ENCODE data around the gene PLXDC2.

DNA sequence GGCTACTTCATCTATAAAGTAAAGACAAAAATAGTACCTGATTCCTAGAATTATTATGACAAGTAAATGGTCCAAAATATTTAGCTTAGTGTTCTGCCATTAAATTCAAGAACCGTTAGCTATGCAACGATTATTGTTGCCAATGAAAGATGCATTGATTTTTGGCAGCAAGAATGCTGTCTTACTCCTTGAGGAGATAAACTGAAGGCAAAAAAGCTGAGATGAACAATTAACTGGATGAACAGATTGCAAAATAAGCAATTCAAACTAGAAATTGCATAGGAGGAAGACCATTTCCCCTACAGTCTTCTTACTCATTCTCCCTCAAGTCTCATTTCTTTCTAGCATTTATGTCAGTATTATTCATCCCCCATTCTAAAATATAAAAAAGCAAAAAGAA lies 484.5 kb downstream of the PLXDC2 start:
- TF ChIP-seq, protein P1, sequence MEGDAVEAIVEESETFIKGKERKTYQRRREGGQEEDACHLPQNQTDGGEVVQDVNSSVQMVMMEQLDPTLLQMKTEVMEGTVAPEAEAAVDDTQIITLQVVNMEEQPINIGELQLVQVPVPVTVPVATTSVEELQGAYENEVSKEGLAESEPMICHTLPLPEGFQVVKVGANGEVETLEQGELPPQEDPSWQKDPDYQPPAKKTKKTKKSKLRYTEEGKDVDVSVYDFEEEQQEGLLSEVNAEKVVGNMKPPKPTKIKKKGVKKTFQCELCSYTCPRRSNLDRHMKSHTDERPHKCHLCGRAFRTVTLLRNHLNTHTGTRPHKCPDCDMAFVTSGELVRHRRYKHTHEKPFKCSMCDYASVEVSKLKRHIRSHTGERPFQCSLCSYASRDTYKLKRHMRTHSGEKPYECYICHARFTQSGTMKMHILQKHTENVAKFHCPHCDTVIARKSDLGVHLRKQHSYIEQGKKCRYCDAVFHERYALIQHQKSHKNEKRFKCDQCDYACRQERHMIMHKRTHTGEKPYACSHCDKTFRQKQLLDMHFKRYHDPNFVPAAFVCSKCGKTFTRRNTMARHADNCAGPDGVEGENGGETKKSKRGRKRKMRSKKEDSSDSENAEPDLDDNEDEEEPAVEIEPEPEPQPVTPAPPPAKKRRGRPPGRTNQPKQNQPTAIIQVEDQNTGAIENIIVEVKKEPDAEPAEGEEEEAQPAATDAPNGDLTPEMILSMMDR (IDR thresholded peaks at IDR 0.05) = no peak
- no peak for TF ChIP-seq POLR2AphosphoS5 (IDR thresholded peaks at IDR 0.05; ENCODE audit: low read depth, low read length)
- TF ChIP-seq, protein P2, sequence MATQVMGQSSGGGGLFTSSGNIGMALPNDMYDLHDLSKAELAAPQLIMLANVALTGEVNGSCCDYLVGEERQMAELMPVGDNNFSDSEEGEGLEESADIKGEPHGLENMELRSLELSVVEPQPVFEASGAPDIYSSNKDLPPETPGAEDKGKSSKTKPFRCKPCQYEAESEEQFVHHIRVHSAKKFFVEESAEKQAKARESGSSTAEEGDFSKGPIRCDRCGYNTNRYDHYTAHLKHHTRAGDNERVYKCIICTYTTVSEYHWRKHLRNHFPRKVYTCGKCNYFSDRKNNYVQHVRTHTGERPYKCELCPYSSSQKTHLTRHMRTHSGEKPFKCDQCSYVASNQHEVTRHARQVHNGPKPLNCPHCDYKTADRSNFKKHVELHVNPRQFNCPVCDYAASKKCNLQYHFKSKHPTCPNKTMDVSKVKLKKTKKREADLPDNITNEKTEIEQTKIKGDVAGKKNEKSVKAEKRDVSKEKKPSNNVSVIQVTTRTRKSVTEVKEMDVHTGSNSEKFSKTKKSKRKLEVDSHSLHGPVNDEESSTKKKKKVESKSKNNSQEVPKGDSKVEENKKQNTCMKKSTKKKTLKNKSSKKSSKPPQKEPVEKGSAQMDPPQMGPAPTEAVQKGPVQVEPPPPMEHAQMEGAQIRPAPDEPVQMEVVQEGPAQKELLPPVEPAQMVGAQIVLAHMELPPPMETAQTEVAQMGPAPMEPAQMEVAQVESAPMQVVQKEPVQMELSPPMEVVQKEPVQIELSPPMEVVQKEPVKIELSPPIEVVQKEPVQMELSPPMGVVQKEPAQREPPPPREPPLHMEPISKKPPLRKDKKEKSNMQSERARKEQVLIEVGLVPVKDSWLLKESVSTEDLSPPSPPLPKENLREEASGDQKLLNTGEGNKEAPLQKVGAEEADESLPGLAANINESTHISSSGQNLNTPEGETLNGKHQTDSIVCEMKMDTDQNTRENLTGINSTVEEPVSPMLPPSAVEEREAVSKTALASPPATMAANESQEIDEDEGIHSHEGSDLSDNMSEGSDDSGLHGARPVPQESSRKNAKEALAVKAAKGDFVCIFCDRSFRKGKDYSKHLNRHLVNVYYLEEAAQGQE (IDR thresholded peaks at IDR 0.05; ENCODE audit: insufficient read depth in 1 of 2, low read depth in 2 of 2, low read length in 1 of 2) = no peak

Measured in Panc1 (cell line).